ENCODE data around the gene RPRD1B. TPM values are rescaled to one million over a fixed set of nuclear protein-coding genes. Genes with fewer than 3 reads are reported as not detected.

Gene RPRD1B
- total and polyA plus RNA-seq, 2 of the 13 experiments (the other 11 are each of a cell fraction or from before 2014, with no cell fraction given) = 31.1 to 41.5 TPM

GRCh38 chr20:37984018-37984785, 49.3 kb upstream of the RPRD1B start (continued):
- TF ChIP-seq, protein P1, sequence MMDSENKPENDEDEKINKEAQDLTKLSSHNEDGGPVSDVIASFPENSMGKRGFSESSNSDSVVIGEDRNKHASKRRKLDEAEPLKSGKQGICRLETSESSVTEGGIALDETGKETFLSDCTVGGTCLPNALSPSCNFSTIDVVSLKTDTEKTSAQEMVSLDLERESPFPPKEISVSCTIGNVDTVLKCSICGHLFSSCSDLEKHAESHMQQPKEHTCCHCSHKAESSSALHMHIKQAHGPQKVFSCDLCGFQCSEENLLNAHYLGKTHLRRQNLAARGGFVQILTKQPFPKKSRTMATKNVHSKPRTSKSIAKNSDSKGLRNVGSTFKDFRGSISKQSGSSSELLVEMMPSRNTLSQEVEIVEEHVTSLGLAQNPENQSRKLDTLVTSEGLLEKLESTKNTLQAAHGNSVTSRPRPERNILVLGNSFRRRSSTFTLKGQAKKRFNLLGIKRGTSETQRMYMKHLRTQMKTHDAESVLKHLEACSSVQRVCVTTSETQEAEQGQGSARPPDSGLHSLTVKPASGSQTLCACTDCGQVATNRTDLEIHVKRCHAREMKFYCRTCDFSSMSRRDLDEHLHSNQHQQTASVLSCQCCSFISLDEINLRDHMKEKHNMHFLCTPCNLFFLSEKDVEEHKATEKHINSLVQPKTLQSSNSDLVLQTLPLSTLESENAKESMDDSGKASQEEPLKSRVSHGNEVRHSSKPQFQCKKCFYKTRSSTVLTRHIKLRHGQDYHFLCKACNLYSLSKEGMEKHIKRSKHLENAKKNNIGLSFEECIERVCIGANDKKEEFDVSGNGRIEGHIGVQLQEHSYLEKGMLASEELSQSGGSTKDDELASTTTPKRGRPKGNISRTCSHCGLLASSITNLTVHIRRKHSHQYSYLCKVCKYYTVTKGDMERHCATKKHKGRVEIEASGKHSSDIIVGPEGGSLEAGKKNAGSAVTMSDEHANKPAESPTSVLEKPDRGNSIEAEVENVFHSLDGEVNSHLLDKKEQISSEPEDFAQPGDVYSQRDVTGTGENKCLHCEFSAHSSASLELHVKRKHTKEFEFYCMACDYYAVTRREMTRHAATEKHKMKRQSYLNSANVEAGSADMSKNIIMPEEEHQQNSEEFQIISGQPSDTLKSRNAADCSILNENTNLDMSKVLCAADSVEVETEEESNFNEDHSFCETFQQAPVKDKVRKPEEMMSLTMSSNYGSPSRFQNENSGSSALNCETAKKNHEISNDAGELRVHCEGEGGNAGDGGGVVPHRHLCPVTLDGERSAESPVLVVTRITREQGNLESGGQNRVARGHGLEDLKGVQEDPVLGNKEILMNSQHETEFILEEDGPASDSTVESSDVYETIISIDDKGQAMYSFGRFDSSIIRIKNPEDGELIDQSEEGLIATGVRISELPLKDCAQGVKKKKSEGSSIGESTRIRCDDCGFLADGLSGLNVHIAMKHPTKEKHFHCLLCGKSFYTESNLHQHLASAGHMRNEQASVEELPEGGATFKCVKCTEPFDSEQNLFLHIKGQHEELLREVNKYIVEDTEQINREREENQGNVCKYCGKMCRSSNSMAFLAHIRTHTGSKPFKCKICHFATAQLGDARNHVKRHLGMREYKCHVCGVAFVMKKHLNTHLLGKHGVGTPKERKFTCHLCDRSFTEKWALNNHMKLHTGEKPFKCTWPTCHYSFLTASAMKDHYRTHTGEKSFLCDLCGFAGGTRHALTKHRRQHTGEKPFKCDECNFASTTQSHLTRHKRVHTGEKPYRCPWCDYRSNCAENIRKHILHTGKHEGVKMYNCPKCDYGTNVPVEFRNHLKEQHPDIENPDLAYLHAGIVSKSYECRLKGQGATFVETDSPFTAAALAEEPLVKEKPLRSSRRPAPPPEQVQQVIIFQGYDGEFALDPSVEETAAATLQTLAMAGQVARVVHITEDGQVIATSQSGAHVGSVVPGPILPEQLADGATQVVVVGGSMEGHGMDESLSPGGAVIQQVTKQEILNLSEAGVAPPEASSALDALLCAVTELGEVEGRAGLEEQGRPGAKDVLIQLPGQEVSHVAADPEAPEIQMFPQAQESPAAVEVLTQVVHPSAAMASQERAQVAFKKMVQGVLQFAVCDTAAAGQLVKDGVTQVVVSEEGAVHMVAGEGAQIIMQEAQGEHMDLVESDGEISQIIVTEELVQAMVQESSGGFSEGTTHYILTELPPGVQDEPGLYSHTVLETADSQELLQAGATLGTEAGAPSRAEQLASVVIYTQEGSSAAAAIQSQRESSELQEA (CRISPR knock-in tag; IDR thresholded peaks at IDR 0.05; ENCODE audit: not compliant biosample characterization) = peak; percentile 49
- TF ChIP-seq STAG1 (CRISPR knock-in tag; IDR thresholded peaks at IDR 0.05) = no peak
- peak; percentile 81; the same call in 1 of the 2 replicates for TF ChIP-seq NCOR1 (IDR thresholded peaks at IDR 0.05; ENCODE audit: borderline replicate concordance, low read length)
- TF ChIP-seq ZNF775 (CRISPR knock-in tag; IDR thresholded peaks at IDR 0.05; ENCODE audit: borderline replicate concordance) = no peak
- TF ChIP-seq CBX1 (IDR thresholded peaks at IDR 0.05; ENCODE audit: low read depth) = no peak
- TF ChIP-seq MYNN (CRISPR knock-in tag; IDR thresholded peaks at IDR 0.05; ENCODE audit: low read depth) = no peak
- peak; percentile 80; the same call in 1 of the 2 replicates for TF ChIP-seq EEA1 (CRISPR knock-in tag; IDR thresholded peaks at IDR 0.05; ENCODE audit: borderline replicate concordance)
- no peak for TF ChIP-seq ZFP82 (CRISPR knock-in tag; IDR thresholded peaks at IDR 0.05; ENCODE audit: borderline replicate concordance)
- TF ChIP-seq ZNF709 (CRISPR knock-in tag; IDR thresholded peaks at IDR 0.05) = peak; percentile 83
- TF ChIP-seq PHF20 (CRISPR knock-in tag; IDR thresholded peaks at IDR 0.05) = peak; percentile 46; the same call in 1 of the 2 replicates
- TF ChIP-seq, protein P2, sequence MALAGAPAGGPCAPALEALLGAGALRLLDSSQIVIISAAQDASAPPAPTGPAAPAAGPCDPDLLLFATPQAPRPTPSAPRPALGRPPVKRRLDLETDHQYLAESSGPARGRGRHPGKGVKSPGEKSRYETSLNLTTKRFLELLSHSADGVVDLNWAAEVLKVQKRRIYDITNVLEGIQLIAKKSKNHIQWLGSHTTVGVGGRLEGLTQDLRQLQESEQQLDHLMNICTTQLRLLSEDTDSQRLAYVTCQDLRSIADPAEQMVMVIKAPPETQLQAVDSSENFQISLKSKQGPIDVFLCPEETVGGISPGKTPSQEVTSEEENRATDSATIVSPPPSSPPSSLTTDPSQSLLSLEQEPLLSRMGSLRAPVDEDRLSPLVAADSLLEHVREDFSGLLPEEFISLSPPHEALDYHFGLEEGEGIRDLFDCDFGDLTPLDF (CRISPR knock-in tag; IDR thresholded peaks at IDR 0.05) = no peak
- TF ChIP-seq PHB2 (IDR thresholded peaks at IDR 0.05; ENCODE audit: partially characterized antibody) = no peak
- TF ChIP-seq, protein P3, sequence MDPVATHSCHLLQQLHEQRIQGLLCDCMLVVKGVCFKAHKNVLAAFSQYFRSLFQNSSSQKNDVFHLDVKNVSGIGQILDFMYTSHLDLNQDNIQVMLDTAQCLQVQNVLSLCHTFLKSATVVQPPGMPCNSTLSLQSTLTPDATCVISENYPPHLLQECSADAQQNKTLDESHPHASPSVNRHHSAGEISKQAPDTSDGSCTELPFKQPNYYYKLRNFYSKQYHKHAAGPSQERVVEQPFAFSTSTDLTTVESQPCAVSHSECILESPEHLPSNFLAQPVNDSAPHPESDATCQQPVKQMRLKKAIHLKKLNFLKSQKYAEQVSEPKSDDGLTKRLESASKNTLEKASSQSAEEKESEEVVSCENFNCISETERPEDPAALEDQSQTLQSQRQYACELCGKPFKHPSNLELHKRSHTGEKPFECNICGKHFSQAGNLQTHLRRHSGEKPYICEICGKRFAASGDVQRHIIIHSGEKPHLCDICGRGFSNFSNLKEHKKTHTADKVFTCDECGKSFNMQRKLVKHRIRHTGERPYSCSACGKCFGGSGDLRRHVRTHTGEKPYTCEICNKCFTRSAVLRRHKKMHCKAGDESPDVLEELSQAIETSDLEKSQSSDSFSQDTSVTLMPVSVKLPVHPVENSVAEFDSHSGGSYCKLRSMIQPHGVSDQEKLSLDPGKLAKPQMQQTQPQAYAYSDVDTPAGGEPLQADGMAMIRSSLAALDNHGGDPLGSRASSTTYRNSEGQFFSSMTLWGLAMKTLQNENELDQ (CRISPR knock-in tag; IDR thresholded peaks at IDR 0.05; ENCODE audit: borderline replicate concordance) = no peak
